ENCODE measurements around the gene APAF1.

GRCh38 chr12:98709022-98709421, 63.9 kb downstream of the APAF1 start:
- TF ChIP-seq EZH2 (IDR thresholded peaks at IDR 0.05; ENCODE audit: borderline replicate concordance, insufficient read depth, low read depth, low read length, poor library complexity, severe bottlenecking), result no peak
- no peak for TF ChIP-seq CTCF (IDR thresholded peaks at IDR 0.05)
